Breast epithelium (tissue), 3 donors: ENCODE measurements around the gene IQGAP2.

ENCODE experiments used
- CTCF ChIP-seq, 3 donors: fragments of 450-650 bp; IDR thresholded peaks; one replicate each; pipeline ENCODE4 v1.5.1; 2016 to 2017; ENCODE audit warnings: antibody characterized with exemption in 3 of 3, mild to moderate bottlenecking in 3 of 3, moderate library complexity in 3 of 3
- POLR2A ChIP-seq: fragments of 450-650 bp; IDR thresholded peaks from one replicate; pipeline ENCODE4 v1.6.1; 2016; ENCODE audit warnings: antibody characterized with exemption, mild to moderate bottlenecking, moderate library complexity
- POLR2AphosphoS5 ChIP-seq, 3 donors: sonication (generic); formaldehyde crosslinking; IDR thresholded peaks; one replicate each; pipeline ENCODE4 v1.6.1; 2017; ENCODE audit warnings: antibody characterized with exemption in 3 of 3

GRCh38 chr5:76617229-76617628 lies 214.1 kb downstream of the IQGAP2 start:
- TF ChIP-seq CTCF (IDR thresholded peaks at IDR 0.05) (no peak), POLR2A (no peak), POLR2AphosphoS5 (IDR thresholded peaks at IDR 0.05) (no peak)
